Ramos (cell line): ENCODE results near the gene UTP11.

Source experiments
- in situ Hi-C: fragments of 300-500 bp; cut with MboI; formaldehyde crosslinking; loops from one replicate; pipeline ENCODE4 v1.14.3; 2022; ENCODE audit warnings: low sequenced_read_pairs; ENCODE audit not compliant: unreplicated experiment

UTP11 gene

DNA sequence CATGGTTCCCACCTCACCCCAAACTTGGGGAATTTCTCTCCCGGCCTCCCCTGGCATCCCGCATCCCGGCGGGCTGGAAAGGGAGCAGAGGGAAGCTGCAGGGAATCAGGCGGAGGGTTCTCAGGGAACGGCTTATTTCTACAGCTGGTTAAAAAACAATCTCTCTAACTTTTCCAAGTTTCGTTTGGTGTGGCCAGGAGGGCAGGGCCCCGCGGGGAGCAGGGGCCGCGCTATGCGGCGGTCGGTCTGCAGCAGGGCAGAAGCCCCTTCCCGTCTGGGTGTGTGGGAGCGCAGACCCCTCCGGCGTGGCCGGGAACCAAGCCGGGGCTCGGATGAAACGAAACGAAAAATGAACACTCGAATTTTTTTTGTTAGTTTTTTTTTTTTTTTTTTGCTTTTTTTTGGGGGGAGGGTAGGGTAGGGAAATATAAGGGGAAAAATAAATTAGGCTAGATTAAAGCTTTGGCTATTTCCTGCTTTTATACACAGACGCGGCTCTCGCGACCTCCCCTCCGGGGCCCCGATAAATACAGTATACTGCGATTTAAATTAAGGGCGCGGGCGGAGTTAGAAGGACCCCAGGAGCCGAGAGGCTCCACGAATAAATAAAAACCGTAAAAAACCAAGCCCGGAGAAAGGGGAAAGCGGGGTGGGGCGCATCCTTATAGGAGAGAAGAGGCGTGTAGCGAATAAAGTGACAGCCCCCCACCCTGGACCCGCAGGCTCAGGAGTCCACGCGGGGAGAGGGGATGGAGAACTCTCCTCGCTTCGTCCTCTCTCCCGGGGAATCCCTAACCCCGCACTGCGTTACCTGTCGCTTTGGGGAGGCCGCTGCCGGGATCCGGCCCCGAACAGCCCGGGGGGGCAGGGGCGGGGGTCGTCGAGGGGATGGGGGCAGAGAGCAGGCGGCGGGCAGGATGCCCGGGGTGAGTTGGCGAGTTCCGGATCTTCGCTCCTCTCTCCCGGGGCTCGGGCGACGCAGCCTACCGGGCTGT lies 32.0 kb downstream of the UTP11 start:
- in situ Hi-C loops, result no loop called here

- in situ Hi-C loops, result no loop called here
Observed at GRCh38 chr1:38045401-38046332, 33.1 kb downstream of the UTP11 start.

GRCh38 chr1:38046333-38046883 lies 33.9 kb downstream of the UTP11 start, which contains the start of gene POU3F1:
Gene POU3F1 (minus strand): TSS chr1:38046793. CDS start chr1:38046743, 50 bp downstream.
- in situ Hi-C loops, result no loop called here

DNA sequence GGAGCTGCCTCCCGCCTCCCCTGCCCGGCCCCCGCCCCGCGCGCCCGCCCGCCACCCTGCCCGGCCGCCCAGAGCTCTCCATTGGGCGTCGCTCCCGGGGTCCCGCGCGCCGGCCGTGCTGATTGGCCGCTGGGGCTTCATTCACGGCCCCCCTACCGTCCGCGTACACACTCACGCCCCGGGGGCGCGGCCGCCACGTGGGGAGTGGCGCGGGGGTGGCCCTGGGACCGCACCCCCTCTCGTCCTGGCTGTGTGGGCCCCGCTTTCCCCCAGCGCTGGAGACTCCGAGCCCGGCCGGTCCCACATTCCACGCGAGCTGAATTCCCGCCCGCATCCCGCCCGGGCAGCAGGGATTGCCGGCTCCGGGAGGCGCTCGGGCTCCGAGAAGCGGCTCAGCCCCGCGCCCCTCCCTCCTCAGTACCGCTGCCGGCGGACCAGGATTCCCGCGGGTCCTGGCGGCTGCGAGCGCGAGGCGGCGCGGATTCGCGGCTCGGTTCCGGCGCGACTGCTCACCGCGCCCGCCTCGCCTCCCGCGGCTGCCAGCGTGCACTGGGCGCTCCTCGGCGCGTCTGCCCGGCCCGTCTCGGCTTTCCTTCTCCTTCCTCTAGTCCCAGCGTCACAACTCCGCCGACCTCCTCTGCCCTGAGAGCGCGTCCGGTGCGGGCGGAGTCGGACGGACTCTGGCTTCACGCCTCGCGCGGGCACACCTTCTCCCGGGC lies 34.5 kb downstream of the UTP11 start:
- in situ Hi-C loops, result no loop called here

- in situ Hi-C loops, result no loop called here
Observed at GRCh38 chr1:38047603-38048141, 35.1 kb downstream of the UTP11 start.

DNA sequence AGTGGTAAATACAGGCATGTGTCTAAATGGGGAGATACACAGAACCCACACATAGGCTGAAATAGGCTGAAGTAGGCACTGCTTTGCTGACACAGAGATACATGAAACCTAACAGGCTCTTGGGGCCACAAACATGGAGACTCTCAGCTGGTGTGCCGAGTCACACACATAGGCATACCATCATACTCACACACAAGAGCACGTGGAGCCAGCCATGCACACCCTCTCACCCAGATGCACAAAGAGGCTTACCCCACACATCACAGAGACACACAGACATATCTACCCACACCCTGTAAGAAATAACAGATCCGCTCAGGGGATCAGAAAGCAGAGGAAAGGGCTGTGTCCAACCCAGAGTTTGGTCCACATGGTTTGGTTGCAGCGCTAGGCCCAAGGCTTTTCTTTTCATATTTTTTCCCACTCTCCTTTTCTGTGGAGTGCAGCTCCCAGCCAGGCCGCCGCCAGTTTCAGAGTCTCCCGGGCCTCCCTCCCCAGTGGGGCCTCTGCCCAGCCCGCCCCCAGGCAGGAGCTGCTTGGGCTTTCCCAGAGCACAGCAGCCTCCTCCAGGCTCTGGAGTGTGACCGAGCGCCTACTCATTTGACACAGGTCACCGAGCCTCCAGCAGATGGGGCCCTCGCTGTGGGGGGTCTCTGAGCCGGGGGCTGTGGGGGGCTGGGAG lies 38.0 kb downstream of the UTP11 start:
- in situ Hi-C loops, result no loop called here

DNA sequence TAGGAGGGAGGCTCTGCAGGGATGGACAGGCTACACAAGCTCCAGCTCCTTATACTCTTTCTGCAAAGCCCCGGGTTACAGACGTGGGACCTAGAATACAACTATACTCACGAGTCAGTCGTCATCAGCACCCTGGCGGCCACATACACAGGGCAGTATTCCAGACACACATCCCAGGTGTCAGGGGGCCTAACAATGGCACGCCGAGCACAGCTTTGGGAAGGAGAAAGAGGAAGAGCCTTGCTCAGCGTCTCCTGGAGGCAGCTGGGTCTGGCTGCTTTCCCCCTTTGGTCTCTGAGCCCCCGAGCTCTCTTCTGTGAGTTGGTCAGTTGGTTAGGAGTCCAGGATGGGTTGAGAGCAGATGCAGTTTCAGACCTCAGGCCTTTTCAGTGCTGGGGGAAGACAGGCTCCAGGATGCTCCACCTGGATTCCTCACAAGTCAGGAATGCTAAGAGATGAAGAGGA lies 38.6 kb downstream of the UTP11 start:
- in situ Hi-C loops, result no loop called here

GRCh38 chr1:38052750-38053415 lies 40.3 kb downstream of the UTP11 start:
- in situ Hi-C loops, result no loop called here

- in situ Hi-C loops, result no loop called here
Observed at GRCh38 chr1:38053416-38054091, 41.0 kb downstream of the UTP11 start.

GRCh38 chr1:38055398-38055797 lies 42.9 kb downstream of the UTP11 start:
- in situ Hi-C loops, result no loop called here

GRCh38 chr1:38055965-38056364 lies 43.4 kb downstream of the UTP11 start:
- in situ Hi-C loops, result no loop called here

- in situ Hi-C loops, result no loop called here
Observed at GRCh38 chr1:38059635-38060250, 47.2 kb downstream of the UTP11 start.

DNA sequence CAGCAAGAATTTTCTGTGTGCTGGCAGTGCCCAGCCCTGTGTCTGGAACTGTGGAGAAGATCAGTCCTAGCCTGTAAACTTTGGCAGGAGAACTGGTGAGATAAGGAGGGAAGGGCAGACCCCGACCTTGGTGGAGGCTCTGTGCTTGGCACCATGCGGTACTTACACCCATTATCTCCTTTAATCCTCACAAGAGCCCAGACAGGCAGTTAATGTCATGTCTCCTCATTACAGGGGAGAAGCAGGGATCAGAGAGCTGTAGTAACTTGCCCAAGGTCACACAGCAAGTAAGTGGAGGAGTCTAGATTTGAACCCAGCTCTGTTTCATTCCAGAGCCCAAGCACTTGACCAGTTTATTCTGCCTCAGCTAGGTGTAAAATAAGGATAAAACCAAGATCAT lies 48.0 kb downstream of the UTP11 start:
- in situ Hi-C loops, result no loop called here

- in situ Hi-C loops, result no loop called here
Observed at GRCh38 chr1:38061290-38061689, 48.8 kb downstream of the UTP11 start.

DNA sequence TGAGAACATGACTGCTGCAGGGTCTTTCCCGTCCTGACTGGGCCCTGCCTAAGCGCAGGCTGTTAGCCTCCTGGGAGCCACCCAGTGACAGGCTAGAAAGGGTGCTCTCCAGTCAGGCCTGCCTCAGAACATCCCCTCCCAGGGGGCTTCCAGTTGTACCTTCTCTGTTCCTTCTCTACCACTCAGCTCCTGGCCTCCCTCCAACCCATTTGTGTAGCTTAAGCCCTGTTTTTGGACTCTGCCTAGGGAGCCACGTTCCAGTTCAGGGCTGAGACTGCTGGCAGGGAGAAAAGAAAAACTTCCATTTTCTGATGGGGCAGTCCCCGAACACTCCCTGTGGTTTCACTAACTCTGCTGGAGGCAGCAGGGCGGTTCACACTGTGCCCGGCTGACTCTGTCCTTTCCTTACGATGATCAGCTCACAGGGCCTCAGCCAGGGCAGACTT lies 49.4 kb downstream of the UTP11 start:
- in situ Hi-C loops, result no loop called here

DNA sequence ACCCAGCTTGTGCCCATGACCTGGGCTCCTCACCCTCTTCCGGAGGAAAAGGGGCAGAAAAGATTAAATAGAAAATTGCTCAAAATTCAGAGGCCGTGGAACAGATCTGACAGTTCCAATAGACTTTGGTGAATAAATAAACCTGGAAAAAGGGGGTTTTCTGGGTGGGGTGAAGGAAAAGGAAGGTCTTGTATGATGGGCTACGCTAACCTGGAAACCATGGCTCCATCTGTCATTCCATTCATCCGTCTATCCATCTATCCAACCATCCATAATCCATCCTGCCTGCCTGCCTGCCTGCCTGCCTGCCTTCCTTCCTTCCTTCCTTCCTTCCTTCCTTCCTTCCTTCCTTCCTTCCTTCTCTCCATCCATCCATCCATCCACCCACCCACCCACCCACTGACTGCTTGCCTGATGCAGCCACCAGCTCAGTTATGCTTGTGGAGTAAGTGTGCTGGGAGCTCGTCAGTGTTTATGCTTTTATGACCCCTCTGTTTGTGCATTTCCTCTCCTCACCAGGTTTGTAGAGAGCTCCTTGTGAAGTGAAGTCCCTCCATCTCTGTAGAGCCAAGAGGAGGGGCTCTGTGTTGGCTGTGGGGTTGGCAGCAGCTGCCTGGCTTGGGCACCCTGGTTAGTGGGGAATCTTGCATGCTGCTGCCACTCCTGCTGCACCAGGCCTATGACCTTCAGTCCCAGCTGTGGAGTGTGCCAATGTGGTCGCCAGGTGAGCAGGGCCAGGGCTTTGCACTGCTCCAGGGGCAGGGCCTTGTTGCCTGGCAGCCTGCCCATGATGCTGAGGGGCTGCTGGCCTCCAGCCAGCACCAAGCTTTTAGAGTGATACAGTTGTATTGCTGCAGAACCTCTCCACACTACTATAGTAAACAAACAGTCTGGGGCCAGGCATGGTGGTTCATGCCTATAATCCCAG lies 50.1 kb downstream of the UTP11 start:
- in situ Hi-C loops, result no loop called here
